ENCODE data around the gene DOC2A. TPM values are rescaled to one million over a fixed set of nuclear protein-coding genes. Genes with fewer than 3 reads are reported as not detected.
A peak's percentile ranks its signal among the peaks of the same experiment; 100 is the strongest.

The DOC2A gene
- total RNA-seq, 2 experiments from 2014 or later: 0.14 TPM

DNA sequence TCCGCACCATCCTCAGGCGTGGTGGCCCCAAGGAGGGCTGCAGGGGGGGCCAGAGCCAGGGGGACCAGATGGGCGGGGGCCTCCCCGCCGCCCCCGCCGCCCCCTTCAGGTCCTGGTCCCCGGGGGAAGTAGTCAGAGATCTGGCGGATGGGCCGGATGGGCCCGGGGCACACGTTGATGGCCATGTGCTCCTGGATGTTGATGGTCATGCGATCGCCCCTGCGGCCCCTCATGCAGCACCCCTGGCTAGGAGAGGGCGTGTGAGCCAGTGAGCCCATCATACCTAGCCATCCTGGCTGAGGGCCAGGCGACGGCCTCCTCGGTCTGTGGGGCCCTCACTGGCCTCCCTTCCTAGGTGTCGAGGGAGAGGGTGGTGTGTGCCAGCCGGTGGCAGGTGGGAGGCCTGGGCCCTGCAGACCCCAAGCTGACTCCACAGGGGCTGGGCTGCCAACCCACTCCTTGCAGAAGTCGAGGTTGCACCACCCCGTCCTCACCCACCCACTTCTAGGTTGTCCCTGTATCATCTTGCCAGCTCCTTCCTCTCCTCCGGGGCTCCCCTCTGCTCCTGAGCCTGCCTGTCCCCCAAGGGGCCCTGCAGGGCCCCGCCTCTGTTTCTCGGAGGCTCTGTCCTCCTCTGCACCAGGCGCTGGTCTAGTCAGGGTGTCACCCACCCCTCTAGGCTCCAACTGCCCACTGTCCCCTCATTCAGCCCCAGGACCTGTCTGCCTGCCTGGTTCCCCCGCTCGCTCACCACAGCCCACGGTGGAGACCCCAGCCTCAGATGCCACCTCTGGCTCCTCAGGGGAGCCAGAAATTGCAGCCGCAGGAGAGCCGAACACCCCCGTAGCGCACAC, 610 bp downstream of the DOC2A start:
- Mint-ChIP-seq H3K4me3 (peak overlapping the region; percentile 76), H3K27ac (no peak overlapping the region), H3K9me3 (no peaks in the 10 kb centered on the region), H3K4me1 (ENCODE audit: low read depth) (peaks cover 16% of the 10 kb centered on the region), H3K36me3 (ENCODE audit: low read depth) (no peaks in the 10 kb centered on the region), H3K27me3 (peaks cover 22% of the 10 kb centered on the region)
- Histone ChIP-seq H3K9me3 (ENCODE audit: control insufficient read depth in 1 of 2, insufficient read depth in 1 of 2, low read length in 2 of 2) (peaks cover 0 to 17% of the 10 kb centered on the region in 2 experiments), H3K27ac (ENCODE audit: low read depth in 1 of 2, low read length in 2 of 2) (no peak overlapping the region), H3K36me3 (ENCODE audit: insufficient read depth, low read length) (no peaks in the 10 kb centered on the region), H3K4me1 (ENCODE audit: insufficient read depth, low read length) (peaks cover 21% of the 10 kb centered on the region), H3K4me3 (ENCODE audit: low read length) (peak overlapping the region; percentile 34), H3K27me3 (ENCODE audit: control insufficient read depth in 1 of 2, insufficient read depth in 2 of 2, low read length in 2 of 2) (peaks cover 19 to 20% of the 10 kb centered on the region in 2 experiments)
- ChIA-PET CTCF (no interaction called here), POLR2A (interaction anchor here (0.7 kb wide), 1 partner anchor 344 kb away, joined by 4 read pairs; no protein-coding TSS in a partner anchor)
- ATAC-seq (ENCODE audit: poor library complexity): no peak
- TF ChIP-seq, protein P1, sequence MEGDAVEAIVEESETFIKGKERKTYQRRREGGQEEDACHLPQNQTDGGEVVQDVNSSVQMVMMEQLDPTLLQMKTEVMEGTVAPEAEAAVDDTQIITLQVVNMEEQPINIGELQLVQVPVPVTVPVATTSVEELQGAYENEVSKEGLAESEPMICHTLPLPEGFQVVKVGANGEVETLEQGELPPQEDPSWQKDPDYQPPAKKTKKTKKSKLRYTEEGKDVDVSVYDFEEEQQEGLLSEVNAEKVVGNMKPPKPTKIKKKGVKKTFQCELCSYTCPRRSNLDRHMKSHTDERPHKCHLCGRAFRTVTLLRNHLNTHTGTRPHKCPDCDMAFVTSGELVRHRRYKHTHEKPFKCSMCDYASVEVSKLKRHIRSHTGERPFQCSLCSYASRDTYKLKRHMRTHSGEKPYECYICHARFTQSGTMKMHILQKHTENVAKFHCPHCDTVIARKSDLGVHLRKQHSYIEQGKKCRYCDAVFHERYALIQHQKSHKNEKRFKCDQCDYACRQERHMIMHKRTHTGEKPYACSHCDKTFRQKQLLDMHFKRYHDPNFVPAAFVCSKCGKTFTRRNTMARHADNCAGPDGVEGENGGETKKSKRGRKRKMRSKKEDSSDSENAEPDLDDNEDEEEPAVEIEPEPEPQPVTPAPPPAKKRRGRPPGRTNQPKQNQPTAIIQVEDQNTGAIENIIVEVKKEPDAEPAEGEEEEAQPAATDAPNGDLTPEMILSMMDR (IDR thresholded peaks at IDR 0.05): no peak
- no peak for DNase-seq
- intact Hi-C loops (cut with DNase I, micrococcal nuclease): loop anchor here in 1 of 2 experiments (5.0 kb wide), 1 partner anchor 308 kb away; no protein-coding TSS in a partner anchor

DNA sequence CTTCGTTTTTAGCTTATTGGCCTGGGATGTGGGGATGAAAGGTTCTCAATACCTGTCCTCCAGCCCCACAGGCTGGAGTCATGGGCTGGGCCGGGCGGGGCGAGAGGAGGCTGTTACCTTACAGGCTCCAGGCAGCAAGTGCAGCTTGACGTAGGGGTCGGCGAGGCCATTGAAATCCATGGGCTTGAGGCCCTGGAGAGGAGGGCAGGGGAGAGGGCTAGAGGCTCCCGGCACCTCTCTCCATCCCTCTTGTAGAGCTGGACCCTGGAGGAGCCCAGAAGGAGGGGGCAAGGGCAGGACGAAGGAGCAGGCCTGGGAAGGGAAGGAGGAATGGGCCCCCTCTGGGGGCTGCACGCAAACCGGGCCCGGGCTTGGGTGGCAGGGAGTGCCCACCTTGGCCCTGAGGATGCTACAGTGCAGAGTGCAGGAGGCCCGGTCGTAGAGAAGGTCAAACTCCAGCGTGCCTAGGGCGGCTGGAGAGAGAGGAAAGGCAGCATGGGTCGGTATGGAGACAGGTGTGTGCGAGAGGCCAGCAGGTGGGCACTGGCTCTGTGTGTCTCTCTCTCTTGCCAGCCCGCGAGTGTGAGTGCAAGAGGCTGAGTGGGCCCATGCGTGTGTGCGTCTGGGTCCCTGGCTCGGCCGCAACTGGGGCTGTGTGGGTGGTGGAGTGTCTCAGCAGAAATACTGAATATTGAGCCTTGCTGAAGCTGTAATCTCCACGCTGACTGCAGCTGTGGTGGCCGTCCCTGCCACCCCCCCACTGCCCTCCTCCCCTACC, 1.6 kb downstream of the DOC2A start:
- H3K4me1 ChIP-seq (ENCODE audit: insufficient read depth, low read length): peaks cover 28% of the 10 kb centered on the region
- POLR2A ChIA-PET: no interaction called here
- CTCF ChIA-PET: no interaction called here
- DNase-seq (no peak), ATAC-seq (ENCODE audit: poor library complexity) (no peak)
- peaks cover 22% of the 10 kb centered on the region for H3K27me3 Mint-ChIP-seq
- H3K27me3 ChIP-seq (ENCODE audit: control insufficient read depth in 1 of 2, insufficient read depth in 2 of 2, low read length in 2 of 2): peaks cover 19 to 20% of the 10 kb centered on the region in 2 experiments
- H3K4me1 Mint-ChIP-seq (ENCODE audit: low read depth): peaks cover 16% of the 10 kb centered on the region
- no peak overlapping the region for H3K27ac Mint-ChIP-seq
- H3K9me3 ChIP-seq (ENCODE audit: control insufficient read depth in 1 of 2, insufficient read depth in 1 of 2, low read length in 2 of 2): peaks cover 0 to 17% of the 10 kb centered on the region in 2 experiments
- intact Hi-C loops (cut with DNase I, micrococcal nuclease): loop anchor here in 1 of 2 experiments (5.0 kb wide), 1 partner anchor 307 kb away; no protein-coding TSS in a partner anchor
- peak overlapping the region; percentile 66 for H3K4me3 Mint-ChIP-seq
- no peaks in the 10 kb centered on the region for H3K36me3 Mint-ChIP-seq (ENCODE audit: low read depth)
- TF ChIP-seq, protein P1 (IDR thresholded peaks at IDR 0.05): no peak
- no peaks in the 10 kb centered on the region for H3K36me3 ChIP-seq (ENCODE audit: insufficient read depth, low read length)
- no peaks in the 10 kb centered on the region for H3K9me3 Mint-ChIP-seq
- no peak overlapping the region for H3K27ac ChIP-seq (ENCODE audit: low read depth in 1 of 2, low read length in 2 of 2)
- H3K4me3 ChIP-seq (ENCODE audit: low read length): no peak overlapping the region

DNA sequence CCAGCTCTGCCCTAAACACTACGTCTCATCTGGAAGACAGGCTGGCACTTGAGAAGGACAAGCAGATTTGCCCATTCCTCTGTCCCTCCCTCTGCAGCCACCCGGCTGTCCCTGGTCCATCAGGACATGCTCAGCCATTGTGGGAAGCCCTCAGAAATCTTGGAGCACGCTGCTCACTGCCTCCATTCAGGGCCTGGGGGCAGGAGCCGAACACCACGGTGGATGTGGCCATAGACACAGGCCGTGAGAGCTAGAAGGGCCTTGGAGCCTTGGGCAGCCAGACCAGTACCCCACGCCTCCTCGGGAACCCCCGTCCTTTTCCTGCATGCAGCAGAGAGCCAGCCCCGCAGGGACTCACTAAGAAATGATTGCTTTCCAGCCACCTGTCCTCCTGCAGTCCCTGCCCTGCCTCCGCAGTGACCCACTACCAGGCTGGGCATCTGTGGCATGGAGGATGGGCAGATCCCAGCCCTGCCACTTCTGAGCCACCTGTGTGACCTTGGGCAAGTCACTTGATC, 3.4 kb downstream of the DOC2A start:
- CTCF ChIA-PET: no interaction called here
- Histone ChIP-seq H3K27me3 (ENCODE audit: control insufficient read depth in 1 of 2, insufficient read depth in 2 of 2, low read length in 2 of 2) (peaks cover 19 to 20% of the 10 kb centered on the region in 2 experiments), H3K27ac (ENCODE audit: low read depth in 1 of 2, low read length in 2 of 2) (no peak overlapping the region), H3K4me1 (ENCODE audit: insufficient read depth, low read length) (peaks cover 28% of the 10 kb centered on the region), H3K36me3 (ENCODE audit: insufficient read depth, low read length) (peaks cover 10% of the 10 kb centered on the region), H3K4me3 (ENCODE audit: low read length) (no peak overlapping the region), H3K9me3 (ENCODE audit: control insufficient read depth in 1 of 2, insufficient read depth in 1 of 2, low read length in 2 of 2) (peaks cover 0 to 17% of the 10 kb centered on the region in 2 experiments)
- POLR2A ChIA-PET: no interaction called here
- peak overlapping the region; percentile 34 for H3K4me3 Mint-ChIP-seq
- ATAC-seq (ENCODE audit: poor library complexity) (no peak), DNase-seq (no peak)
- TF ChIP-seq, protein P1 (IDR thresholded peaks at IDR 0.05): no peak
- H3K36me3 Mint-ChIP-seq (ENCODE audit: low read depth): peaks cover 11% of the 10 kb centered on the region
- peaks cover 22% of the 10 kb centered on the region for H3K4me1 Mint-ChIP-seq (ENCODE audit: low read depth)
- H3K27ac Mint-ChIP-seq: no peak overlapping the region
- H3K27me3 Mint-ChIP-seq: peaks cover 22% of the 10 kb centered on the region
- no peaks in the 10 kb centered on the region for H3K9me3 Mint-ChIP-seq
- intact Hi-C loops (cut with DNase I, micrococcal nuclease): loop anchor here in 1 of 2 experiments (5.0 kb wide), 1 partner anchor 305 kb away; no protein-coding TSS in a partner anchor

Measured in CD4-positive, alpha-beta T cell (primary cell).